ENCODE data around the gene OXER1.

GRCh38 chr2:42809131-42809818 lies 45.3 kb upstream of the OXER1 start:
- TF ChIP-seq YY1 (IDR thresholded peaks at IDR 0.05; ENCODE audit: insufficient read depth, insufficient read length) (no peak), SUZ12 (IDR thresholded peaks at IDR 0.05; ENCODE audit: extremely low read depth, insufficient read depth, insufficient read length) (no peak)

Data from NT2/D1 (cell line).